A549 (cell line): ENCODE results near the gene KIAA1210. TPM values are rescaled to one million over a fixed set of nuclear protein-coding genes. Genes with fewer than 3 reads are reported as not detected.

ENCODE experiments used
- ATAC-seq, 2 experiments: fragments of 200-7000 bp in 1 of 2; fragments of >200 bp in 1 of 2; cut with Nextera tagmentation in 1 of 2; cut with Tn5 transposase in 1 of 2; 3 replicates each; pipeline versions ENCODE4 v1.8.0 to v1.9.1; 2018 to 2020; ENCODE audit warnings: mild to moderate bottlenecking in 1 of 2, moderate library complexity in 1 of 2
- CTCF ChIA-PET: fragments of 300-600 bp; sonication (Branson Sonifier 250); formaldehyde crosslinking; extraction: SDS; loops from one replicate; lab custom pipeline; 2021; ENCODE audit warnings: antibody characterized with exemption, inconsistent platforms; lab: Yijun Ruan, JAX
- POLR2A ChIA-PET: fragments of 350-600 bp; formaldehyde crosslinking; extraction: SDS; loops from one replicate; lab custom pipeline; 2021; ENCODE audit warnings: antibody characterized with exemption, inconsistent platforms; lab: Yijun Ruan, JAX
- DNase-seq, 2 experiments: peaks; one replicate each; pipeline versions ENCODE4 v3.0.0 to v3.0.0-alpha.2; 2011 to 2016; ENCODE audit warnings: low read depth in 1 of 2, low spot score in 1 of 2
- FAIRE-seq: peaks from 2 replicates; lab custom pipeline; 2011; peaks lifted over from hg19 to GRCh38; lab: Jason Lieb, UNC
- H3K27ac ChIP-seq, 2 experiments: fragments of >200 bp; sonication (Bioruptor Twin); formaldehyde crosslinking; 3 replicates each; pipeline ENCODE4 v1.5.1; 2016 to 2017
- H3K4me1 ChIP-seq: fragments of >200 bp; sonication (Bioruptor Twin); formaldehyde crosslinking; 3 replicates; pipeline ENCODE4 v1.6.1; 2016
- H3K4me2 ChIP-seq: fragments of >200 bp; sonication (Bioruptor Twin); formaldehyde crosslinking; 3 replicates; pipeline ENCODE4 v1.6.1; 2016
- H3K4me3 ChIP-seq: fragments of >200 bp; sonication (Bioruptor Twin); formaldehyde crosslinking; 3 replicates; pipeline ENCODE4 v1.5.1; 2016
- H3K9me3 ChIP-seq: fragments of >200 bp; sonication (Bioruptor Twin); formaldehyde crosslinking; 3 replicates; pipeline ENCODE4 v1.6.1; 2016
- BCL3 ChIP-seq: fragments of >200 bp; sonication (Bioruptor Twin); formaldehyde crosslinking; IDR thresholded peaks from 3 replicates; pipeline ENCODE4 v1.6.1; 2016
- CBX8 ChIP-seq: fragments of 200-600 bp; sonication (generic); IDR thresholded peaks from 2 replicates; pipeline ENCODE4 v1.6.1; 2016
- CEBPB ChIP-seq, 2 experiments: fragments of >200 bp in 1 of 2; sonication (Bioruptor Twin) in 1 of 2; formaldehyde crosslinking in 1 of 2; IDR thresholded peaks; 2 replicates each; pipeline ENCODE4 v1.6.1; 2012 to 2016
- CTCF ChIP-seq: fragments of >200 bp; sonication (Bioruptor Twin); formaldehyde crosslinking; IDR thresholded peaks from 3 replicates; pipeline ENCODE4 v1.5.1; 2016
- GATA3 ChIP-seq: IDR thresholded peaks from 2 replicates; pipeline ENCODE4 v1.6.1; 2012; ENCODE audit warnings: borderline replicate concordance
- HEYL ChIP-seq: fragments of 250-450 bp; sonication (Bioruptor Pico); IDR thresholded peaks from 2 replicates; pipeline ENCODE4 v1.8.0; 2021; ENCODE audit warnings: mild to moderate bottlenecking, moderate library complexity
- HOXB13 ChIP-seq: fragments of 250-450 bp; sonication (Bioruptor Pico); IDR thresholded peaks from 2 replicates; pipeline ENCODE4 v1.5.0; 2020; ENCODE audit warnings: low read depth, mild to moderate bottlenecking, moderate library complexity
- KDM1A ChIP-seq: fragments of 200-600 bp; sonication (generic); IDR thresholded peaks from 2 replicates; pipeline ENCODE4 v1.6.1; 2016; ENCODE audit warnings: low read depth, mild to moderate bottlenecking
- MAX ChIP-seq: IDR thresholded peaks from 2 replicates; pipeline ENCODE4 v1.6.1; 2012
- MYC ChIP-seq: IDR thresholded peaks from 2 replicates; pipeline ENCODE4 v1.6.1; 2012; ENCODE audit warnings: mild to moderate bottlenecking, inconsistent platforms, low read length, improper control_type of control experiment, borderline replicate concordance
- NFE2L2 ChIP-seq: fragments of 150-350 bp; conservative IDR thresholded peaks from 2 replicates; pipeline ENCODE4 v1.6.1; 2014; ENCODE audit warnings: low read length
- PHF8 ChIP-seq: fragments of 200-600 bp; sonication (generic); IDR thresholded peaks from 2 replicates; pipeline ENCODE4 v1.6.1; 2016; ENCODE audit warnings: low read depth, mild to moderate bottlenecking, antibody characterized with exemption, moderate library complexity, borderline replicate concordance
- RAD21 ChIP-seq, 2 experiments: fragments of >200 bp in 1 of 2; sonication (Bioruptor Twin) in 1 of 2; formaldehyde crosslinking in 1 of 2; IDR thresholded peaks in 1 of 2; conservative IDR thresholded peaks in 1 of 2; 2 replicates in 1 of 2; 3 replicates in 1 of 2; pipeline ENCODE4 v1.6.1; 2012 to 2018; ENCODE audit warnings: inconsistent platforms in 1 of 2
- RARB ChIP-seq: fragments of 250-450 bp; sonication (Bioruptor Pico); IDR thresholded peaks from 2 replicates; pipeline ENCODE4 v1.8.0; 2021; ENCODE audit warnings: mild to moderate bottlenecking, moderate library complexity
- REST ChIP-seq: fragments of 200-600 bp; sonication (generic); IDR thresholded peaks from 2 replicates; pipeline ENCODE4 v1.6.1; 2016; ENCODE audit warnings: antibody characterized with exemption, mild to moderate bottlenecking, moderate library complexity
- SMC3 ChIP-seq: fragments of >200 bp; sonication (Bioruptor Twin); formaldehyde crosslinking; IDR thresholded peaks from 3 replicates; pipeline ENCODE4 v1.6.1; 2018; ENCODE audit warnings: inconsistent platforms
- SREBF2 ChIP-seq: fragments of 450-650 bp; IDR thresholded peaks from 2 replicates; pipeline ENCODE4 v1.6.1; 2014; ENCODE audit warnings: mild to moderate bottlenecking, moderate library complexity
- ZC3H11A ChIP-seq: fragments of 450-650 bp; IDR thresholded peaks from 2 replicates; pipeline ENCODE4 v1.6.1; 2014; ENCODE audit warnings: antibody characterized with exemption, mild to moderate bottlenecking
- ZNF302 ChIP-seq: fragments of 250-450 bp; sonication (Bioruptor Pico); IDR thresholded peaks from 2 replicates; pipeline ENCODE4 v1.9.0; 2021; ENCODE audit warnings: inconsistent platforms, mild to moderate bottlenecking, moderate library complexity
- WGBS: methylation state at CpG from one replicate; pipeline ENCODE4 v1.1.6; 2017; ENCODE audit errors: missing lambda C conversion rate; 5-methylcytosine and 5-hydroxymethylcytosine counted together
- polyA plus RNA-seq, 4 experiments: library from polyadenylated mRNA; depleted of rRNA in 3 of 4; stranded (reverse); fragments of >200 nt; fragmentation: RNase III in 1 of 4; extraction: RNeasy Plus Mini Kit Qiagen cat#74134 plus additional on column Dnase treatment in 1 of 4; gene quantifications; 2 replicates in 3 of 4; 3 replicates in 1 of 4; pipeline ENCODE4 v1.2.3, GENCODE V29; 2011 to 2017

Gene KIAA1210
- polyA plus RNA-seq, 2 of the 4 experiments (the other 2 are of a cell fraction): 0.01 TPM; not detected in 1

- no peak for TF ChIP-seq SREBF2
- TF ChIP-seq ZC3H11A: no peak
- no peak for TF ChIP-seq NFE2L2
- TF ChIP-seq KDM1A: no peak
These were observed 22.8 kb upstream of the KIAA1210 start (continued) for GRCh38 chrX:119150163-119151050.

- ChIA-PET POLR2A (no interaction called here), CTCF (interaction anchor here (0.6 to 1.1 kb wide), 3 partner anchors 29 to 329 kb away, joined by 3 to 4 read pairs (median 3); no protein-coding TSS in a partner anchor)
- TF ChIP-seq ZNF302 (CRISPR knock-in tag): no peak
- 0 out of 3 replicates have a peak, but pooled peaks have one; percentile 6 for TF ChIP-seq SMC3
- WGBS: 48% methylated on average over 4 of the region's 4 CpGs
- 0 out of 3 replicates have a peak, but pooled peaks cover 7% of the 10 kb centered on the region for H3K4me1 ChIP-seq
- peak in 1 of 2 experiments; percentile 57; a peak in 3 of 6 replicates for ATAC-seq
- no peak overlapping the region for H3K4me3 ChIP-seq
- DNase-seq: peak in 1 of 2 experiments; percentile 23
- H3K4me2 ChIP-seq: peak overlapping the region; percentile 17; the same call in 1 of the 3 replicates
- no peak overlapping the region for H3K27ac ChIP-seq
- peak; percentile 51 for FAIRE-seq
- no peaks in the 10 kb centered on the region for H3K9me3 ChIP-seq
These were observed 19.9 kb upstream of the KIAA1210 start for GRCh38 chrX:119147486-119147885.

- no peak overlapping the region for H3K4me3 ChIP-seq
- ATAC-seq (peak in 1 of 2 experiments; percentile 80; a peak in 4 of 6 replicates), FAIRE-seq (peak; percentile 13), DNase-seq (peak; percentile 20 to 37)
- POLR2A ChIA-PET: no interaction called here
- H3K4me2 ChIP-seq: no peak overlapping the region
- WGBS: 25% methylated on average over 5 of the region's 5 CpGs
- CTCF ChIA-PET: interaction anchor here (0.6 to 1.2 kb wide), 7 partner anchors 16 to 66 kb away, joined by 3 to 4 read pairs (median 3); no protein-coding TSS in a partner anchor
- 0 out of 3 replicates have a peak, but pooled peaks cover 7% of the 10 kb centered on the region for H3K4me1 ChIP-seq
- H3K27ac ChIP-seq: no peak overlapping the region
- TF ChIP-seq CTCF (peak; percentile 62), CEBPB (IDR thresholded peaks at IDR 0.05) (peak; percentile 6 to 53; a peak in 2 of 4 replicates), RAD21 (conservative IDR thresholded peaks at IDR 0.05 in 1 of 2, IDR thresholded peaks at IDR 0.05 in 1 of 2) (peak; percentile 72 to 78), SMC3 (peak; percentile 76), MYC (no peak), BCL3 (no peak)
- H3K9me3 ChIP-seq: no peaks in the 10 kb centered on the region
These were observed 17.6 kb upstream of the KIAA1210 start for GRCh38 chrX:119145241-119145653.

- ATAC-seq (no peak), DNase-seq (no peak), FAIRE-seq (no peak)
- no peak overlapping the region for H3K27ac ChIP-seq
- H3K4me2 ChIP-seq: no peak overlapping the region
- H3K4me3 ChIP-seq: no peak overlapping the region
- no peak for TF ChIP-seq HEYL (CRISPR knock-in tag)
- TF ChIP-seq REST: no peak
- no peak for TF ChIP-seq RARB (CRISPR knock-in tag)
- no peak for TF ChIP-seq NFE2L2
- no peak for TF ChIP-seq HOXB13 (CRISPR knock-in tag)
- TF ChIP-seq MAX: no peak
- TF ChIP-seq CBX8: no peak
- no peak for TF ChIP-seq PHF8
- no peak for TF ChIP-seq GATA3
- TF ChIP-seq, all 56 proteins: peak for 0
- ChIA-PET POLR2A (no interaction called here), CTCF (no interaction called here)
- Histone ChIP-seq H3K9me3 (no peaks in the 10 kb centered on the region), H3K4me1 (peaks cover 13% of the 10 kb centered on the region)
- 39% methylated on average over 2 of the region's 2 CpGs for WGBS
These were observed 6.9 kb upstream of the KIAA1210 start for GRCh38 chrX:119134466-119134865.
